Tibial nerve (tissue), 4 donors: Measurements from ENCODE around the gene PPP1R15B.
"Not testable (repeated sequence)": the region's sequence is repeated elsewhere in the genome, so short reads cannot be mapped to it uniquely, and the experiment has no call there.

Experiments
- EP300 ChIP-seq, 2 donors: sonication (generic); formaldehyde crosslinking; IDR thresholded peaks; one replicate each; pipeline ENCODE4 v1.6.1; 2017; ENCODE audit warnings: antibody characterized with exemption in 2 of 2, mild to moderate bottlenecking in 1 of 2
- POLR2A ChIP-seq, 2 donors: fragments of 450-650 bp; IDR thresholded peaks; one replicate each; pipeline ENCODE4 v1.6.1; 2017; ENCODE audit warnings: antibody characterized with exemption in 2 of 2, mild to moderate bottlenecking in 2 of 2, moderate library complexity in 2 of 2
- TF ChIP-seq, protein P1 (sequence below), 5 experiments: fragments of 200-600 bp in 3 of 5; fragments of 450-650 bp in 2 of 5; sonication (generic) in 3 of 5; IDR thresholded peaks; one replicate each; pipeline ENCODE4 v1.5.1; 2016 to 2019; ENCODE audit warnings: antibody characterized with exemption in 5 of 5, mild to moderate bottlenecking in 3 of 5, moderate library complexity in 2 of 5

DNA sequence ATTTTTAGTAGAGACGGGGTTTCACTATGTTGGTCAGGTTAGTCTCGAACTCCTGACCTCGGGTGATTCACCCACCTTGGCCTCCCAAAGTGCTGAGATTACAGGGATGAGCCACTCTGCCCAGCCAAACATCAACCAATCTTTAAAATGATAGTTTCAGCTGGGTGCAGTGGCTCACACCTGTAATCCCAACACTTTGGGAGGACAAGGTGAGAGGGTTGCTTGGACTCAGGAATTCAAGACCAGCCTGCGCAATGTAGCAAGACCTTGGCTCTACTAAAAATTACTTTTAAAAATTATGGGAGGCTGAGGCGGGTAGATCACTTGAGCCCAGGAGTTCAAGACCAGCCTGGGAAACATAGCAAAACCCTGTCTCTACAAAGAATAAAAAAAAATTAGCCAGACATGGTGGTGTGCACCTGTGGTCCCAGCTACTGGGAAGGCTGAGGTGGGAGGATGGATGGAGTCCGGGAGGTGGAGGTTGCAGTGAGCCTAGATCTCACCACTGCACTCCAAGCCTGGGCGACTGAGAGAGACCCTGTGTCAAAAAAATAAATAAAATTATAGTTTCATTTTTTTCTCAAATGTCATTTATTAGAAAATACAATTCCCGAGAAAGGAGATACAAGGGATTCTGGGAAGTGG, 10.6 kb upstream of the PPP1R15B start:
- TF ChIP-seq, protein P1, sequence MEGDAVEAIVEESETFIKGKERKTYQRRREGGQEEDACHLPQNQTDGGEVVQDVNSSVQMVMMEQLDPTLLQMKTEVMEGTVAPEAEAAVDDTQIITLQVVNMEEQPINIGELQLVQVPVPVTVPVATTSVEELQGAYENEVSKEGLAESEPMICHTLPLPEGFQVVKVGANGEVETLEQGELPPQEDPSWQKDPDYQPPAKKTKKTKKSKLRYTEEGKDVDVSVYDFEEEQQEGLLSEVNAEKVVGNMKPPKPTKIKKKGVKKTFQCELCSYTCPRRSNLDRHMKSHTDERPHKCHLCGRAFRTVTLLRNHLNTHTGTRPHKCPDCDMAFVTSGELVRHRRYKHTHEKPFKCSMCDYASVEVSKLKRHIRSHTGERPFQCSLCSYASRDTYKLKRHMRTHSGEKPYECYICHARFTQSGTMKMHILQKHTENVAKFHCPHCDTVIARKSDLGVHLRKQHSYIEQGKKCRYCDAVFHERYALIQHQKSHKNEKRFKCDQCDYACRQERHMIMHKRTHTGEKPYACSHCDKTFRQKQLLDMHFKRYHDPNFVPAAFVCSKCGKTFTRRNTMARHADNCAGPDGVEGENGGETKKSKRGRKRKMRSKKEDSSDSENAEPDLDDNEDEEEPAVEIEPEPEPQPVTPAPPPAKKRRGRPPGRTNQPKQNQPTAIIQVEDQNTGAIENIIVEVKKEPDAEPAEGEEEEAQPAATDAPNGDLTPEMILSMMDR (IDR thresholded peaks at IDR 0.05) = not testable (repeated sequence)
- TF ChIP-seq POLR2A, EP300 (IDR thresholded peaks at IDR 0.05): not testable (repeated sequence)
